CD4-positive, alpha-beta T cell (primary cell): ENCODE data around the gene PRADC1. TPM values are rescaled to one million over a fixed set of nuclear protein-coding genes. Genes with fewer than 3 reads are reported as not detected.

Source experiments
- ATAC-seq: fragments of 200-7000 bp; cut with Tn5 transposase; one replicate; pipeline ENCODE4 v1.10.0; 2022; ENCODE audit warnings: mild to moderate bottlenecking; ENCODE audit not compliant: poor library complexity
- CTCF ChIA-PET: fragments of 350-600 bp; sonication (Branson Sonifier 250); formaldehyde crosslinking; loops from one replicate; lab custom pipeline; 2021; ENCODE audit warnings: antibody characterized with exemption, inconsistent platforms; lab: Charles Lee
- POLR2A ChIA-PET: fragments of 350-600 bp; sonication (Branson Sonifier 250); formaldehyde crosslinking; loops from one replicate; lab custom pipeline; 2021; ENCODE audit warnings: antibody characterized with exemption, inconsistent platforms; lab: Charles Lee
- DNase-seq, 14 experiments: peaks; one replicate each; pipeline ENCODE4 v3.0.0-alpha.2; 2013 to 2020; ENCODE audit warnings: mixed read lengths in 2 of 14
- H3K27ac ChIP-seq, 2 donors: one replicate each; pipeline versions ENCODE4 v1.5.1 to v1.7.0; 2013; ENCODE audit warnings: low read length in 2 of 2, low read depth in 1 of 2, mild to moderate bottlenecking in 1 of 2
- H3K27me3 ChIP-seq, 2 experiments: 1 replicate in 1 of 2; 2 replicates in 1 of 2; pipeline versions ENCODE4 v1.6.1 to v1.7.0; 2013; ENCODE audit warnings: low read length in 2 of 2, control low read depth in 1 of 2, mild to moderate bottlenecking in 1 of 2, moderate library complexity in 1 of 2; ENCODE audit not compliant: insufficient read depth in 2 of 2, control insufficient read depth in 1 of 2
- H3K36me3 ChIP-seq: one replicate; pipeline ENCODE4 v1.6.1; 2013; ENCODE audit warnings: low read length, control low read depth; ENCODE audit not compliant: insufficient read depth
- H3K4me1 ChIP-seq: one replicate; pipeline ENCODE4 v1.6.1; 2013; ENCODE audit warnings: low read length, control low read depth; ENCODE audit not compliant: insufficient read depth
- H3K4me3 ChIP-seq: one replicate; pipeline ENCODE4 v1.5.1; 2013; ENCODE audit warnings: mild to moderate bottlenecking, low read length, moderate library complexity
- H3K9me3 ChIP-seq, 2 experiments: 1 replicate in 1 of 2; 2 replicates in 1 of 2; pipeline versions ENCODE4 v1.6.1 to v1.7.0; 2013; ENCODE audit warnings: low read length in 2 of 2, mild to moderate bottlenecking in 2 of 2, control low read depth in 1 of 2, moderate library complexity in 1 of 2; ENCODE audit not compliant: control insufficient read depth in 1 of 2, insufficient read depth in 1 of 2
- H3K27ac Mint-ChIP-seq: one replicate; pipeline ENCODE4 v1.8.0; 2020; ENCODE audit warnings: mixed read lengths
- H3K27me3 Mint-ChIP-seq: one replicate; pipeline ENCODE4 v1.8.0; 2021; ENCODE audit warnings: mixed read lengths
- H3K36me3 Mint-ChIP-seq: one replicate; pipeline ENCODE4 v1.8.0; 2021; ENCODE audit warnings: low read depth, mixed read lengths
- H3K4me1 Mint-ChIP-seq: one replicate; pipeline ENCODE4 v1.8.0; 2021; ENCODE audit warnings: low read depth, mixed read lengths
- H3K4me3 Mint-ChIP-seq: one replicate; pipeline ENCODE4 v1.8.0; 2020; ENCODE audit warnings: mild to moderate bottlenecking, mixed read lengths
- H3K9me3 Mint-ChIP-seq: one replicate; pipeline ENCODE4 v1.8.0; 2020; ENCODE audit warnings: mixed read lengths
- CTCF ChIP-seq: fragments of 200-600 bp; IDR thresholded peaks from one replicate; pipeline ENCODE4 v1.8.0; 2022; ENCODE audit warnings: antibody characterized with exemption, mild to moderate bottlenecking
- intact Hi-C, 2 experiments: fragments of 100-400 bp; cut with DNase I in 1 of 2; cut with micrococcal nuclease in 1 of 2; formaldehyde crosslinking; loops; one replicate each; pipeline versions ENCODE4 v1.15.1 to v1.9.0; 2023 to 2025; cut with DNase I, micrococcal nuclease
- total RNA-seq, 174 experiments: library from RNA in 2 of 174; stranded (reverse) in 2 of 174; gene quantifications; one replicate each; pipeline ENCODE4 v1.2.3 and lab custom pipeline; 2021 to 2026

Gene PRADC1
- total RNA-seq, 2 experiments from 2014 or later: 2.9 to 3.0 TPM

- Histone ChIP-seq H3K27me3 (no peaks in the 10 kb centered on the region), H3K27ac (no peak overlapping the region), H3K4me3 (no peak overlapping the region), H3K9me3 (no peaks in the 10 kb centered on the region), H3K4me1 (peaks cover 13% of the 10 kb centered on the region), H3K36me3 (peaks cover 42% of the 10 kb centered on the region)
- Mint-ChIP-seq H3K9me3 (no peaks in the 10 kb centered on the region), H3K4me3 (no peak overlapping the region), H3K27me3 (no peaks in the 10 kb centered on the region), H3K27ac (no peak overlapping the region), H3K36me3 (peaks cover 50% of the 10 kb centered on the region), H3K4me1 (no peaks in the 10 kb centered on the region)
- DNase-seq (no peak), ATAC-seq (no peak)
- intact Hi-C loops: no loop called here
- POLR2A ChIA-PET: interaction anchor here (1.1 to 2.5 kb wide), 2 partner anchors 21 to 35 kb away, joined by 3 to 10 read pairs; partner anchors contain the start of gene CCT7
- no peak for TF ChIP-seq CTCF
- CTCF ChIA-PET: no interaction called here
Measured at GRCh38 chr2:73255007-73255644, 22.1 kb upstream of the PRADC1 start.

GRCh38 chr2:73254343-73255006 is 21.4 kb upstream of the PRADC1 start:
- peaks cover 53% of the 10 kb centered on the region for H3K36me3 Mint-ChIP-seq
- DNase-seq (no peak), ATAC-seq (no peak)
- H3K9me3 Mint-ChIP-seq: no peaks in the 10 kb centered on the region
- no peaks in the 10 kb centered on the region for H3K27me3 Mint-ChIP-seq
- CTCF ChIA-PET: no interaction called here
- Histone ChIP-seq H3K36me3 (peaks cover 48% of the 10 kb centered on the region), H3K9me3 (no peaks in the 10 kb centered on the region), H3K4me1 (peaks cover 13% of the 10 kb centered on the region), H3K27me3 (no peaks in the 10 kb centered on the region), H3K4me3 (no peak overlapping the region), H3K27ac (no peak overlapping the region)
- no peaks in the 10 kb centered on the region for H3K4me1 Mint-ChIP-seq
- intact Hi-C loops: no loop called here
- no peak for TF ChIP-seq CTCF
- no peak overlapping the region for H3K27ac Mint-ChIP-seq
- POLR2A ChIA-PET: interaction anchor here (1.1 to 2.5 kb wide), 2 partner anchors 20 to 35 kb away, joined by 3 to 10 read pairs; partner anchors contain the start of gene CCT7
- no peak overlapping the region for H3K4me3 Mint-ChIP-seq

- DNase-seq (no peak), ATAC-seq (no peak)
- Histone ChIP-seq H3K36me3 (peaks cover 54% of the 10 kb centered on the region), H3K4me3 (no peak overlapping the region), H3K27ac (no peak overlapping the region), H3K27me3 (no peaks in the 10 kb centered on the region), H3K4me1 (peaks cover 13% of the 10 kb centered on the region), H3K9me3 (no peaks in the 10 kb centered on the region)
- POLR2A ChIA-PET: interaction anchor here (1.1 to 2.5 kb wide), 2 partner anchors 20 to 36 kb away, joined by 3 to 10 read pairs; partner anchors contain the start of gene CCT7
- CTCF ChIA-PET: no interaction called here
- Mint-ChIP-seq H3K9me3 (no peaks in the 10 kb centered on the region), H3K4me1 (no peaks in the 10 kb centered on the region), H3K4me3 (no peak overlapping the region), H3K36me3 (peaks cover 53% of the 10 kb centered on the region), H3K27me3 (no peaks in the 10 kb centered on the region), H3K27ac (no peak overlapping the region)
- no peak for TF ChIP-seq CTCF
- intact Hi-C loops: no loop called here
Measured at GRCh38 chr2:73253901-73254300, 20.9 kb upstream of the PRADC1 start.
